ENCODE measurements around the gene PSMD3. TPM values are rescaled to one million over a fixed set of nuclear protein-coding genes. Genes with fewer than 3 reads are reported as not detected.
"Not testable (repeated sequence)": the region's sequence is repeated elsewhere in the genome, so short reads cannot be mapped to it uniquely, and the experiment has no call there.

Gene PSMD3
- total RNA-seq, 4 donors from 2014 or later: 58.1 to 117 (median 84.0) TPM

- intact Hi-C loops (cut with DNase I): no loop called here
- no peaks in the 10 kb centered on the region for H3K36me3 ChIP-seq
- TF ChIP-seq, protein P1, sequence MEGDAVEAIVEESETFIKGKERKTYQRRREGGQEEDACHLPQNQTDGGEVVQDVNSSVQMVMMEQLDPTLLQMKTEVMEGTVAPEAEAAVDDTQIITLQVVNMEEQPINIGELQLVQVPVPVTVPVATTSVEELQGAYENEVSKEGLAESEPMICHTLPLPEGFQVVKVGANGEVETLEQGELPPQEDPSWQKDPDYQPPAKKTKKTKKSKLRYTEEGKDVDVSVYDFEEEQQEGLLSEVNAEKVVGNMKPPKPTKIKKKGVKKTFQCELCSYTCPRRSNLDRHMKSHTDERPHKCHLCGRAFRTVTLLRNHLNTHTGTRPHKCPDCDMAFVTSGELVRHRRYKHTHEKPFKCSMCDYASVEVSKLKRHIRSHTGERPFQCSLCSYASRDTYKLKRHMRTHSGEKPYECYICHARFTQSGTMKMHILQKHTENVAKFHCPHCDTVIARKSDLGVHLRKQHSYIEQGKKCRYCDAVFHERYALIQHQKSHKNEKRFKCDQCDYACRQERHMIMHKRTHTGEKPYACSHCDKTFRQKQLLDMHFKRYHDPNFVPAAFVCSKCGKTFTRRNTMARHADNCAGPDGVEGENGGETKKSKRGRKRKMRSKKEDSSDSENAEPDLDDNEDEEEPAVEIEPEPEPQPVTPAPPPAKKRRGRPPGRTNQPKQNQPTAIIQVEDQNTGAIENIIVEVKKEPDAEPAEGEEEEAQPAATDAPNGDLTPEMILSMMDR (IDR thresholded peaks at IDR 0.05): no peak
- H3K9me3 ChIP-seq: no peaks in the 10 kb centered on the region
- peaks cover 0 to 25% (median 0%) of the 10 kb centered on the region in 4 donors for H3K27me3 ChIP-seq
- no peak overlapping the region for H3K27ac ChIP-seq (replicated peaks in 1 of 4)
- H3K4me3 ChIP-seq: no peak overlapping the region
- DNase-seq (ENCODE audit: extremely low spot score): no peak
- WGBS: 88% methylated on average over 14 of the region's 14 CpGs
- peaks cover 0 to 9% (median 2%) of the 10 kb centered on the region in 4 donors for H3K4me1 ChIP-seq
Observed at GRCh38 chr17:39943702-39944392, 36.8 kb upstream of the PSMD3 start.

GRCh38 chr17:39944393-39944711, 36.3 kb upstream of the PSMD3 start:
- no peak overlapping the region for H3K4me3 ChIP-seq
- DNase-seq (ENCODE audit: extremely low spot score): no peak
- intact Hi-C loops (cut with DNase I): no loop called here
- H3K9me3 ChIP-seq: no peaks in the 10 kb centered on the region
- no peak overlapping the region for H3K27ac ChIP-seq (replicated peaks in 1 of 4)
- no peak for TF ChIP-seq POLR2A (IDR thresholded peaks at IDR 0.05; ENCODE audit: low read depth)
- TF ChIP-seq, protein P1 (IDR thresholded peaks at IDR 0.05): no peak
- no peak for TF ChIP-seq POLR2AphosphoS5 (IDR thresholded peaks at IDR 0.05)
- no peak for TF ChIP-seq EP300 (IDR thresholded peaks at IDR 0.05)
- 92% methylated on average over 11 of the region's 16 CpGs for WGBS
- peaks cover 0 to 8% (median 2%) of the 10 kb centered on the region in 4 donors for H3K4me1 ChIP-seq
- H3K36me3 ChIP-seq: no peaks in the 10 kb centered on the region
- peaks cover 0 to 25% (median 0%) of the 10 kb centered on the region in 4 donors for H3K27me3 ChIP-seq

DNA sequence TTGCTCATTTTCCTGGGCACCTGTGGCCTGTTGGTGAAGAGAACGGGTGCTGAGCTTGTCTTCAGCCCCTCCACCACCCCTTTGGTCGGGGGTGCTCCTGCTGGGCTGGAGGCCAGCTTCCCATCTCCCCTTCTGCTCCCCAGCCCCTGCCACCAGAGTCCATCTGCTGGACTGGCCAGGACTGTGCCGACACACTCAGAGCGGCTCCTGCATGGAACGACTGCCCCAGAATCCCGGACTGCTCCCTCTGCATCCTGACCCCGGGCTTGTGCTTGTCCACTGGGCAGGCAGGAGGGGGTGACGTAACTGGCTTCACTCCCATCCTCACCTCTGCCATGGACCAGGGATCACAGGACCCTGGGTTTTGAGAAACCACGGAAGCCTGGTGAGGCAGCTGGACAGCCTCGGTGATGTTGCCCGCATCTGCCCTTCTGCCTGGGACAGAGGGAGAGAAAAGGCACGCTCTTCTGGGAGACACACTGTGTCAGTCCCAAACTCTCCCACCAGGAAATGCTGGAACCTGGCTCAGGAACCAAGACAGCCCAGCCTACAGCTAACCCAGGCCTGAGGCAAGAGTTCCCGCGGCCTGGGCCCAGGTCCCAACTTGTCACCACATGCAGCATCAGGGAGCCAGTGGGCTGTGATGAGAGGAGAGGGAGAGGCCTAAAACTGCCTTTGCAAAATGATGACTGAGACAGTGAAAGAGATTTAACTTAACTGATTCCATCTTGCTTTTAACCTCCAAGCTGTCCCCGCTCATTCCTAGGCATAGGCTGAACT, 33.9 kb upstream of the PSMD3 start:
- Histone ChIP-seq H3K4me1 (peaks cover 0 to 7% (median under 1%) of the 10 kb centered on the region in 4 donors), H3K9me3 (no peaks in the 10 kb centered on the region), H3K27ac (replicated peaks in 1 of 4) (no peak overlapping the region), H3K36me3 (no peaks in the 10 kb centered on the region), H3K4me3 (no peak overlapping the region), H3K27me3 (peaks cover 0 to 25% (median 0%) of the 10 kb centered on the region in 4 donors)
- 87% methylated on average over 5 of the region's 15 CpGs for WGBS
- no peak for DNase-seq (ENCODE audit: extremely low spot score)
- TF ChIP-seq POLR2AphosphoS5 (IDR thresholded peaks at IDR 0.05) (no peak), POLR2A (IDR thresholded peaks at IDR 0.05; ENCODE audit: low read depth) (no peak), EP300 (IDR thresholded peaks at IDR 0.05) (no peak)
- TF ChIP-seq, protein P1 (IDR thresholded peaks at IDR 0.05): no peak
- intact Hi-C loops (cut with DNase I): no loop called here

GRCh38 chr17:39948489-39948828, 32.1 kb upstream of the PSMD3 start:
- H3K4me1 ChIP-seq: peaks cover 10 to 14% (median 13%) of the 10 kb centered on the region in 4 donors
- DNase-seq (ENCODE audit: extremely low spot score); H3K36me3 ChIP-seq; H3K27ac ChIP-seq (replicated peaks in 1 of 4); H3K9me3 ChIP-seq; intact Hi-C loops (cut with DNase I); H3K4me3 ChIP-seq: not testable (repeated sequence)
- H3K27me3 ChIP-seq: peaks cover 0 to 19% (median 0%) of the 10 kb centered on the region in 4 donors
- 68% methylated on average over 5 of the region's 5 CpGs for WGBS

GRCh38 chr17:39949028-39949427, 31.6 kb upstream of the PSMD3 start:
- 61% methylated on average over 2 of the region's 2 CpGs for WGBS
- no peak overlapping the region for H3K4me3 ChIP-seq
- no peak for DNase-seq (ENCODE audit: extremely low spot score)
- H3K4me1 ChIP-seq: peaks cover 14 to 16% (median 15%) of the 10 kb centered on the region in 4 donors
- H3K36me3 ChIP-seq: no peaks in the 10 kb centered on the region
- intact Hi-C loops (cut with DNase I): no loop called here
- no peak for TF ChIP-seq POLR2AphosphoS5 (IDR thresholded peaks at IDR 0.05)
- TF ChIP-seq EP300 (IDR thresholded peaks at IDR 0.05): no peak
- TF ChIP-seq POLR2A (IDR thresholded peaks at IDR 0.05; ENCODE audit: low read depth): no peak
- TF ChIP-seq, protein P1 (IDR thresholded peaks at IDR 0.05): no peak
- no peak overlapping the region for H3K27ac ChIP-seq (replicated peaks in 1 of 4)
- H3K9me3 ChIP-seq: no peaks in the 10 kb centered on the region
- peaks cover 0 to 13% (median 0%) of the 10 kb centered on the region in 4 donors for H3K27me3 ChIP-seq

Measured in esophagus muscularis mucosa (tissue), 4 donors.